ENCODE measurements around the gene PDXP. TPM values are rescaled to one million over a fixed set of nuclear protein-coding genes. Genes with fewer than 3 reads are reported as not detected.

Gene PDXP
- total RNA-seq, 1 experiment from 2014 or later, result 42.7 TPM

GRCh38 chr22:37658133-37659065 lies at the start of gene PDXP (continued):
- TF ChIP-seq EZH2phosphoT487 (IDR thresholded peaks at IDR 0.05; ENCODE audit: borderline replicate concordance), result no peak
- TF ChIP-seq REST (IDR thresholded peaks at IDR 0.05; ENCODE audit: low read depth), result no peak
- TF ChIP-seq ATF3 (IDR thresholded peaks at IDR 0.05), result no peak

GRCh38 chr22:37609240-37610152 lies 49.0 kb upstream of the PDXP start:
- Histone ChIP-seq H3K36me3 (ENCODE audit: control insufficient read depth in 1 of 2, insufficient read depth in 2 of 2, low read length in 2 of 2) (peaks cover 3 to 8% of the 10 kb centered on the region in 2 experiments; a peak in 3 of 4 replicates), H3K4me2 (ENCODE audit: low read length) (peak overlapping the region; percentile 91), H3K4me3 (replicated peaks in 1 of 2; ENCODE audit: low read depth in 1 of 2, low read length in 2 of 2) (peak overlapping the region; percentile 82 to 93), H3K79me2 (ENCODE audit: insufficient read depth, low read length) (peaks cover 30% of the 10 kb centered on the region), H2AFZ (ENCODE audit: low read depth, low read length, poor library complexity, severe bottlenecking) (no peak overlapping the region), H3K4me1 (ENCODE audit: control insufficient read depth in 1 of 2, insufficient read depth in 2 of 2, low read length in 2 of 2) (peaks cover 38 to 55% of the 10 kb centered on the region in 2 experiments), H3K9ac (ENCODE audit: low read length) (peak overlapping the region; percentile 91), H3K27ac (ENCODE audit: low read depth, low read length) (peak overlapping the region; percentile 100), H3K9me3 (ENCODE audit: control insufficient read depth in 1 of 2, insufficient read depth in 1 of 2, low read depth in 1 of 2, low read length in 2 of 2) (no peaks in the 10 kb centered on the region), H3K27me3 (ENCODE audit: insufficient read depth, low read length) (no peaks in the 10 kb centered on the region), H4K20me1 (ENCODE audit: insufficient read depth) (no peaks in the 10 kb centered on the region), H3K9me2 (ENCODE audit: insufficient read depth) (no peaks in the 10 kb centered on the region)
- ATAC-seq (peak; percentile 1; the same call in 1 of the 2 replicates), DNase-seq (ENCODE audit: low read depth, low spot score) (no peak)
- intact Hi-C loops (cut with micrococcal nuclease), result loop anchor here (1.0 to 5.0 kb wide), 2 partner anchors 71 to 198 kb away; partner anchors contain the start of gene GCAT
- ChIA-PET RAD21 (ENCODE audit: low non-redundant PET in 1 of 2, low total read pairs in 2 of 2, uncharacterized antibody in 2 of 2, unreplicated experiment in 2 of 2) (no interaction called here), POLR2A (interaction anchor here (1.0 to 3.1 kb wide), 10 partner anchors 9 to 197 kb away, joined by 3 to 38 read pairs (median 4); partner anchors contain the start of genes GCAT and LGALS1), CTCF (interaction anchor here (0.7 to 4.8 kb wide), 6 partner anchors 8 to 172 kb away, joined by 3 to 74 read pairs (median 6); no protein-coding TSS in a partner anchor)
- BruUV-seq (replicated peaks), result TSS peak; percentile 48
- no peak for TF ChIP-seq FOSL1 (IDR thresholded peaks at IDR 0.05; ENCODE audit: low read depth)
- TF ChIP-seq EZH2 (IDR thresholded peaks at IDR 0.05), result no peak
- no peak for TF ChIP-seq POLR2A (IDR thresholded peaks at IDR 0.05; ENCODE audit: borderline replicate concordance, extremely low read depth, insufficient read depth, insufficient read length)
- no peak for TF ChIP-seq CEBPB (IDR thresholded peaks at IDR 0.05; ENCODE audit: low read depth)
- no peak for TF ChIP-seq CBX3 (IDR thresholded peaks at IDR 0.05; ENCODE audit: low read depth)
- no peak for TF ChIP-seq CTCF (IDR thresholded peaks at IDR 0.05 in 2 of 3, conservative IDR thresholded peaks at IDR 0.05 in 1 of 3; ENCODE audit: borderline replicate concordance in 1 of 3, insufficient read depth in 1 of 3, low read depth in 2 of 3, low read length in 2 of 3)
- TF ChIP-seq EGR1 (IDR thresholded peaks at IDR 0.05; ENCODE audit: low read depth), result no peak
- no peak for TF ChIP-seq TCF7L2 (IDR thresholded peaks at IDR 0.05; ENCODE audit: borderline replicate concordance, extremely low read depth, insufficient read depth, insufficient read length)
- no peak for TF ChIP-seq ZFX (IDR thresholded peaks at IDR 0.05)

All from HCT116 (cell line).